ENCODE measurements around the gene C2CD4C.
"Not testable (repeated sequence)": the region's sequence is repeated elsewhere in the genome, so short reads cannot be mapped to it uniquely, and the experiment has no call there.

C2CD4C gene

DNA sequence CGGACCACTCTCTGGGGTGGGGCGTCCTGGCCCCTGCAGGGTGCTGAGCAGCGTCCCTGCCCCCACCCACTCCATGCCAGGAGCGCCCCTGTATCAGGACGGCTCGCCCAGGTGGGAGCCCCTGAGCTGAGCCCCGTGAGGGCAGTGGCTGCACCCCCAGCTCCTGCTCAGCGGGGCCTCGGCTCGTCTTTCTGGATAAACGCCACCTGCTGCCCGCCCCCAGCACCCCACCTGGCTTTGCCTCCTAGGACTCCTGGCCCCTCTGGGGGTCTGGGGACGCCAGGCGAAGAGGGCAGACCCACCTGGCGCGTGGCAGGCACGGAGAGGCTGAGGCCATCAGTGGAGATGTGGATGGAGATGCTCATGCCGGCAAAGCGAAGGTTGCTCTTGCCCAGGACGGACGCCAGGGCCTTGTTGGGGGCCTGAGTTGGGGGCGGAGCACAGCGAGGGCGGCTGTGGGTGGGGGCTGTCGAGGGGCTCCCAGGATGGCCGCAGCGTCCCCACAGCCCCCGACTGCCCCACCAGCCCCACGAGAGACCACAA is 29.5 kb upstream of the C2CD4C start:
- DNase-seq: no peak

DNA sequence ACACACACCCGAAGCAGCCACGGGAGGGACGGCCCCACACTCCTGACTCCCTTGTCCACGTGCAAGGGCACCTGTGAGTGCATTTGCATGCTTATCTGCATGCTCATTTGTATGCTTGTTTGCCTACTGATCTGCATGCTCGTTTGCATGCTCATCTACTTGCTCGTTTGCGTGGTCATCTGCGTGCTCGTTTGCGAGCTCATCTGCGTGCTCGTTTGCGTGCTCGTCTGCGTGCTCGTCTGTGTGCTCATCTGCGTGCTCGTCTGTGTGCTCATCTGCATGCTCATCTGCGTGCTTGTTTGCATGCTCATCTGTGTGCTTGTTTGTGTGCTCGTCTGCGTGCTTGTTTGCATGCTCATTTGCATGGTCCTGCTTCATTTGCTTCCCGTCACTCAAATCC is 28.1 kb upstream of the C2CD4C start:
- no peak for DNase-seq

DNA sequence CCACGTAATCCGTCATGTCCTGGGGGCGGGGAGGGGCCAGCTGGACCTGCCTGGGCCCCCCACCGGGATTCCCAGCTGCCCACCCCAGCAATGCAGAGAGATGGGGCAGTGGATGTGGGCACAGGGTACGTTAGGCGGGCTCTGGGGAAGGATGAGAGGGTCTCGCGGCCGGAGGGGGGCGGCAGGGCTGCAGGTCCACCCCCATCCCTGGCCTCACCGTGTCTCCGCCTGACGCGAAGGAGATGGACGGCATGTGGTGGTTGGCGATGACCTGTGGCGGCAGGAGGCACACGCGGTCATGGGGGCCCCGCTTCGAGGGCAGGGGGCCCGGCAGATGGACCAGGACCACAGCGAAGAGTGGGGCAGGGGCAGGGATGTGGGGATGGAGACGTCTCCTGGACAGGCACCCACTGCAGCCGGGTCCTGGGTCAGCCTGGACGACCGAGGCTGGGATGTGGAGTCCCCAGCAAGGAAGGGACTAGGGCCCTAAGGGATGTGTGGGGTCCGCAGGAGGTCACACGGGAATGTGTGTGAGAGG is 27.5 kb upstream of the C2CD4C start:
- no peak for DNase-seq

DNA sequence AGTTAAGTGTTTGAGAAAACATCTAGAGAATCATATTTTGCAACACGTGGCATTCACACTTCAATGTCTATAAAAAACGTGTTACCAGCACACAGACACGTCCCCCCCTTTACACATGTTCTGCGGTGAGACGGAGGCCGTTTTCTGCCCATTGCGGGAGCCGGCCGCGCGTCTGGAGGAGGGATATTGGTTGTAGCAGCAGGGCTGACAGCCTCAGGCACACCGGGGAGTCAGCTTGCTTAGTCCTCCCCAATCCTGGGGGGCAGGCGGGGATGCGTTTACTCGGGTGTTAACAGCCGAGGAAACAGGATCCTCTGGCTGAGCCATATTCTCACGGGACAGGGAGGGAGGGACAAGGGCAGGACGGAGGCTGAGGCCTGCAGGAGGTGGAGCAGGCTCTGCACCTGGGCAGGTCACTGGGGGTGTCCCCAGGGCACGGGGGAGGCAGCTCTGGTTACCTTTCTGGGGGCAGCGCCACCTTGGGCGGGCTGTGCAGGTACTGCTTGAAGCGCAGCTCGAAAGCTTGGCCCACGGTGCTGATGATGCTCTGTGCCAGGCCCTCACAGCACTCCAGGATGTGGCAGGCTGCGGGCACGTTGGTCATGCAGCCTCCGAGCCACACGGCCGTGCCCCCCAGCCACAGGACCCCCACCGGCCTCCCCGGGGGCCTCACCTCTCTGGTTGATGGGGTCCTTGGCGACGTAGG is 26.9 kb upstream of the C2CD4C start:
- DNase-seq: no peak

DNA sequence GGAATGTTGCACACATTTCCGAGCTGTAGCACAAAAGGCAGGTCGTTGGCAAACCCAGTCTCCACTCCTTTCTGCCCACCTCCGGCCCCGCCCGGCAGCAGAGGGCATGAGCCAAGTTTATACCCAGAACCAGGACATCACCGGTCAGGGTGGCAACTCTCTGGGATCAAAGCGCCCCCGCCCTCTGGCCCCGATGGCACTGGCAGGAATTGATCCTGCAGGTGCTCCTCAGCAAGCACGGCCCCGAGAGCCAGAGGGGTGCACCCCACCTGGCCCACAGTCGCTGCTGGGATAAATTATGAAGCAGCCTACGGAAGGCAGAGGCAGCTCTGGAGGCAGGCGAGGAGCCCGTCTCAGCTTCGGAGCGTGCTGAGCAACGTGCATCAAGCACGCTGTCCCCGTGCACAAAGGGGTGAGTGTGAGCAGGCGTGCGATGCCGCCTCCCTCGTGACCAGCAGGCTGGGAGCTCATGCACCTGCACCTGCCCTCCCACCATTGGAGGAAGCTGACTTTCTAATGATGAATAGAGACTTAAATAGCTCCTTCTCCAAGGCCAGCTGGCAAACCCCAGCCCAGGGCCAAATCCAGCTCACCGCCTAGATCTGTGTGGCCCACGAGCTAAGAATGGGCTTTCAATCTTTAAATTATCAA is 26.2 kb upstream of the C2CD4C start:
- peak; percentile 29 for DNase-seq

DNA sequence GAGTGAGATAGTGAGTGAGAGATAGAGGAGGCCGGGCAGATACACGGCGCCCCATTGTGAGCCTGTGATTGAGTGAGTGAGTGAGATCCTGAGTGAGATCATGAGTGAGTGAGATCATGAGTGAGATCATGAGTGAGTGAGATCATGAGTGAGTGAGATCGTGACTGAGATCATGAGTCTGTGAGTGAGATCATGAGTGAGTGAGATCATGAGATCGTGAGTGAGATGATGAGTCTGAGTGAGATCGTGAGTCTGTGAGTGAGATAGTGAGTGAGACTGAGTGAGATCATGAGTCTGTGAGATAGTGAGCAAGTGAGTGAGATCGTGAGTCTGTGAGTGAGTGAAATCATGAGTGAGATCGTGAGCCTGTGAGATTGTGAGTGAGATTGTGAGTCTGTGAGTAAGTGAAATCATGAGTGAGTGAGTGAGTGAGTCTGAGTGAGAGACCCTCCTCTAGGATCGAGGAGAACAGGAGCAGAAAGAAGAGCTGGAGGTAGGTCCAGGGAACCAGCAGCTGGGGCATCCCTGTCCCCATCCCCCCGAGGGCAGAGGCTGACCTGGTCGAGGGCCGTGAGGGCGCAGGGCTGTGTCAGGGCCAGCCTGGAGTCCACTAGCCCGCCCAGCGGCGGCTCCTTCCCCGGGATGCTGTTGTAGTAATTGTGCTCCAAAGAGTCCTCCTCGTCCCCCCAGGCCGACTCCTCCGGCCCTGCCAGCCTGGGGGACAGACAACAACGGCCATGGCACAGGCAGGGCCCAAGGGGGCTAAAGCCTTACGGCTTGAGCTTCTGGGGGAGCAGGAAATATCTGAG is 25.4 kb upstream of the C2CD4C start:
- DNase-seq: no peak

DNA sequence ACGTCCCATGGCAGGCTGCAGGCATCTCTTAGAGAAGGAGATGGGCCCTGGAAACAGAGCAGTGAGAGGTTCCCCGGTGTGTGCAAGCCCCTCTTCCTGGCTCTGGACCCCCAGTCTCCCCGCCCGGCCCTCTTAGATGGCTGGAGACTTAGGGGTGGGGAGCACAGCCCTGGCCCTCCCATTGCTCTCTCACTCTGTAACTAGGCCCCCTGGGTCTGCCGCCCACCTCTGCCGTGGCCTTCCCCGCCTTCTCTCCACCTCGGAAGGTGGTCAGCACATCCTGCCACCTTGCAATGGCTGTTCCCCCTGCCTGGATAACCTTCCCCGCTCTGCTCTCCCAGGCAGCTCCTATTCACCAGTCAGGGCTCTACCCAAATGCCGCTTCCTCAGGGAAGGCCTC is 21.8 kb upstream of the C2CD4C start:
- no peak for DNase-seq

DNA sequence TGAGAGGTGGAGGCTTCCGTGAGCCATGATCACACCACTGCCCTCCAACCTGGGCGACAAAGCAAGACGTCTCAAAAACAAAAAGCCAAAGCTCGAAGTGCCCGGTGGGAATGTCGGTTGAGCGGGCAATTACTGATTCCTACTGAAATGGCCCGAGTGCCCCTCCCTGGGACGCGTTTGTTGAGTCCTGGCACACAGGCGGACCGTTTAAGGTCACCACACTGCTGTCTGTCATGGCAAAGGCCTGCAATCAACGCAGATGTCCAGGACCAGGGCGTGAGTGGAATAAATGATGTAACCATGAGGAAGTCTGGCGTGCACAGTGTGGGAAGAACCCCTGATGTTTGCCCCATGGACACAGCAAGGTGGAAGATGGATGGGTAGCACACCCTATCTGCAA is 19.2 kb upstream of the C2CD4C start:
- DNase-seq: no peak

DNA sequence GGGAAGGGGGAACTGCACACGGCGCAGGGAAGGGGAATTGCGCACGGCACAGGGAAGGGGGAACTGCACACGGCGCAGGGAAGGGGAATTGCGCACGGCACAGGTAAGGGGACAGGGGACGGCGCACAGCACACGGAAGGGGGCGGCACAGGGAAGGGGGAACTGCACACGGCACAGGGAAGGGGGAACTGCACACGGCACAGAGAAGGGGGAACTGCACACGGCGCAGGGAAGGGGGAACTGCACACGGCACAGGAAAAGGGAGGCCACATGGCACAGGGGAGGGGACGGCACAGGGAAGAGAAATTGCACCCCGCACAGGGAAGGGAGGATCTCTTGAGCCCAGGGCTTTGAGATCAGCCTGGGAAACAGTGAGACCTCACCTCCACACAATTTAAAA is 18.7 kb upstream of the C2CD4C start:
- DNase-seq: not testable (repeated sequence)

DNA sequence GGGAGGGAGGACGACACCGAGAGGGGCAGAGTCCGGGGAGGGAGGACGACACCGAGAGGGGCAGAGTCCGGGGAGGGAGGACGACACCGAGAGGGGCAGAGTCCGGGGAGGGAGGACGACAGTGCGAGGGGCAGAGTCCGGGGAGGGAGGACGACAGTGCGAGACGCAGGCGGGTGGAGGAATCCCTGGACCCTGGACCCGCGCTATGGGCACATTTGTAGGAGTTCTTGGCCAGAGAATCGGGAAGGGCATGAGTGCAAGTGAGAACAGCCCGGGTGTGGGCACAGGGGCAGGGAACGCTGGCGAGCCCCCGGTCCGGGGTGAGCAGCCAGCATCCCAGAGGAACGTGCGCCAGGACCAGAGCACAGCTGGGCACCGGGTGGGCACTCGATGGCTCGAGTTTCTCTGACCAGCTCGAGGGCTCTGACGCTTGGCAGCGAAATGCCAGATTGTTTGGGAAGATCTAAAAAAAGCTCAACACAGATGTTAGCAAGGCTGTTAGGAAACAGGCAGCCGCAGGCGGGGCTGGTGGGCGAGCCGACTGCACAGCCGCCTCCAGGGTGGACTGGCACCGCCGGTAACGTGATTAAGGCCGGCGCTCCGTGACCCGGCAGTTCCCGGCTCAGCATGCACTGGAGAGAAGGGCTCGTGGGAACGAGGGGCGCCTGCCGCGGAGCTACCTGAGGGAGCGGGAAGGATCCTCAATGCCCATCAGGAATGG is 17.9 kb upstream of the C2CD4C start:
- DNase-seq: no peak

DNA sequence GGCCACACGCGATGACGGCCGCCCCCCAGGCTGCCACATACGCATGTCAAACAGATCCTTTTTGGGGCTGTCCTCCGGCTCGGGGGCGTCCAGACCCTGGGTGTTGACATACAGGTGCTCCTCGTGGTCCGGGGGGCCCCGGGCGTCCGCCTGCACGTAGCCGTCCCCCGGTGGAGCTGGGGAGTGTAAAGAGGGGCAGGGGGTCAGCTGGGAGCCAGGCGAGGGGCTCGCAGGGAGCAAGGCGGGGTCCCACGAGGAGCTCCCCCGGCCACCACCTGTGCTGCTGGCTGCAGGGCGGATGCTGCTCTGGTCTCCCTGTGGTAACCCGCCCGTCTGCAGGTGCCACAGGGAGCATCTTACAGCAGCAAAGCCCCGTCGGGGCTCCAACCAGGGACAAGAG is 16.1 kb upstream of the C2CD4C start:
- DNase-seq: no peak

DNA sequence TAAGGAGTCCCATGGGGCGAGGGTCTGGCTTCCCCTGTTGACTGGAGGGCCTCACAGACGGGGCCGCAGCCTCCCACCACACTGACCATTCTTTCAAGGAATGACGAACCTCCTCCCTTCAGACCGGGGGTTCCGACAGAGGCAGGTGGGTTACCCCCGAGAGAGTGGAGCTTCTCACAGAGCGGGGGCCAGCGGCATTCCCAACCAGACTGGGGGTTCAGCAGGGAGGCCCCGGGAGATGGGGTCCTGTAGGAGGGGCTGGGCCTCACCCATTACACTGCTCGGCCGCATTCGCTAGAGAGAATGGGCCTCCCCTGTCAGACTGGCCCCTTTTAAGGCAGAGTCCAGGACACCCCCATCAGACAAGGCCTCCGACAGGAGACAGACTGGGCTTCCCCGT is 15.6 kb upstream of the C2CD4C start:
- no peak for DNase-seq

DNA sequence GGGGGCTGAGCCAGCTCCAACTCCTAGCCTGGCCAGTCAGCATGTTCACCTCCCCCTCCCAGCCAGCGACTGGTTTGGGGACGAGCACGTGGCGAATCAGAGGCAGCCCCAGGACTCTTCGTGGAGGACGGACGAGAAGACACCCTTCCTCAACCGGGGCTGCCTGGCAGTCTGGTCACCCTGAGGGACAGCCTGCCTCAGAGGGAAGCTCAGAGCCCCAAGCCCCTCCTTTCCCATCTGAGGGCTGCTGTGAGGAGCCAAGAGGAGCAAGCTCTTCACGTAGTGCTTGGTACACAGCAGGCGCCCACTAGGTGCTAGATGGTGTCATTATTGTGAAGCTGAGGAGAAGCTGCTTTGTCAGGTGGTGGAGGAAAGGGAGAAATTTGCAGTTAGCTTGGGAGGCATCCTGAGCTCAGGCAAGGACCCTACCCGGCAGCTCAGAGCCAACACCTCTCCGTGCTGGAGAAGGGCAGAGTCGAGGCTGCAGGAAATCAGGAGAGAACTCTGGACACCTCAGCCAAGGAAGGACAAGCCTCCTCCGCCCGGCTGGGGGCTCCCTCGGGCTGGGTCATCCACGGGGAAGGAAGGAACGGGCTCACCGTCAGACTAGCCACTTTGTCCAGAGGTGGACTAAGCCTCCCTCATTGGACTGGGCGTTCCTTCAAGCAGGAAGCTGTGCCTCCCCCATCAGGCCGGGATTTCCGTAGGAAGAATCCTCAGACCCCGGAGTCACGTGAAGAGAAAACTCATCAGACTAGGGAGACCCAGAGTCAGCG is 14.9 kb upstream of the C2CD4C start:
- DNase-seq: no peak

DNA sequence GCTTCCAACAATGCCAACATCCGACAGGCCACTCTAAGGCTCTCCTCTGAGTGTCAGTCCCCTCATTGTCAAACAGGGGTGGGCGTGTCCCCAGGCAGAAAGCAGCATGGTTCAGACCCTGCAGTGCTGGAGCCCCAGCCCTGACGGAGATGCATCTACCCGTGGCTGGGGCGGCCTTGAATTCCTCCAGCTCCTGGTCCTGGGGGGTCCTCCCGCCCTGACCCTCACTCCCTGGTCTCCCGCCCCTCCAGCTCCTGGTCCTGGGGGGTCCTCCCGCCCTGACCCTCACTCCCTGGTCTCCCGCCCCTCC is 13.9 kb upstream of the C2CD4C start:
- not testable (repeated sequence) for DNase-seq

DNA sequence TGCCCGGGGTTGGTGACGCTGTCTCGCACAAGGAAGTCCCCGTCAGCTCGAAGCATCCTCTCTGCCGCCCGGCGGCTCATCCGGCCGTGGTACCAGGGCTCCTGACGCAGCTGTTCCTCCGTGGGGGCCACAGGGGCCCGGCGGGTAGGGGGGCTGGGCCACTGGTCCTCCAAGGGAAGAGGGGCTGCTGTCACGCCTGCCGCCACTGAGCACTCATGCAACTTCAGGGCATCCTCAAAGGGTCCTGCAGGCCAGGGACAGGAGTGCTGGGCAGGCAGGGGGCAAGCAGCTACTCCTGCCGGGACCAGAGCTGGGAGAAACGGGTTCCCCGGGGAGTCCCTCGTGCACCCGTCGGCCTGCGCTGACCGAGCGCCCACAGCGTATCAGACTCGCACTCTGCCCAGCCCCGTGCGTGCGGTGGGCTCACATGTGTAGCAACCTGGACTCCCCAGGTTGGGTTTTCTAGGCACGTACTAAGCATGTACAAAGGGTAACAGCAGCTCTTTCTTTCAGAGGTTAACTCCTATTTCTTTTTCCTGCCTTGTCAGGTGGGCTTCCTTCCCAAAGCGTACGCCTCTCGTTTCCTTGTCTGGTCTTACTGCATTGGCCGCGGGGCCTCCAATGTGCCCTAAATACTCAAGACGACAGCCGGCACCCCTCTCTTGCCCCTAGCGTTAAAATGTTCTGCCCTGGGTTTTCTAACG is 13.4 kb upstream of the C2CD4C start:
- DNase-seq: peak; percentile 40

DNA sequence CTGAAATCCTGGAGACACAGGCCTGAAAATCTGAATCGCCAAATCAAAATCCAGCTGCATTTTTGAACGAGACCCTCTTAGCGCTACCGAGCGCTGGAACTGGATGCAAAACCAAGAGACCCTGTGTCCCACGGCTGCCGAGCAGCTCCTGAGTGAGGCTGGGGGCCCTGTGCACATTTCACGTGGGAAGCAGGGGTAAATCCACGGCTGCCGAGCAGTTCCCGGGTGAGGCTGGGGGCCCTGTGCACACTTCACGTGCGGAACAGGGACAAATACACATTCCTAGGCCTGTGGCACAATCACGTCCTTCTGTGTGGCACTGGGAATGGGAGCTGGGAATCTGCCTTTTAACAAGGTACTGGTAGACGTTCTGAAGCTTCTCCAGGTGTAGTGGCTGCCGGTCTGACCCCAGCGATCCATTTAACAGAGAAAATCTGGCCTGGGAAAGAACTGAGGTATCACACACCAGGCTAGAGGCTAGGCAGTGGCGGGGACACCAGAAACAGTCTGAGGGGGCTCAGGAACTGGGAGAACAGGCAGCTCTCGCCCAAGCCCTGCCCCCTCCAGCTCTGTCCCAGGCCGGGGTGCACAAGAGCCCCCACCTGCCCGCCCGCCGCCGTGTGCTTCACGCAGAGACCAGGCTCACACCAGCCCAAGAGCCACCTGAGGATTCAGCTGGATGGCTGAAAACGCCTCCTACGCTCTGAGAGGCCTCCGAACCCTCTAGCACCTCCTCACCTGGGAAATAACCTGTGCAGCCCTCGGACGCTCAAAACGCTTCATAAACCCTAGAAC is 11.0 kb upstream of the C2CD4C start:
- DNase-seq: no peak

DNA sequence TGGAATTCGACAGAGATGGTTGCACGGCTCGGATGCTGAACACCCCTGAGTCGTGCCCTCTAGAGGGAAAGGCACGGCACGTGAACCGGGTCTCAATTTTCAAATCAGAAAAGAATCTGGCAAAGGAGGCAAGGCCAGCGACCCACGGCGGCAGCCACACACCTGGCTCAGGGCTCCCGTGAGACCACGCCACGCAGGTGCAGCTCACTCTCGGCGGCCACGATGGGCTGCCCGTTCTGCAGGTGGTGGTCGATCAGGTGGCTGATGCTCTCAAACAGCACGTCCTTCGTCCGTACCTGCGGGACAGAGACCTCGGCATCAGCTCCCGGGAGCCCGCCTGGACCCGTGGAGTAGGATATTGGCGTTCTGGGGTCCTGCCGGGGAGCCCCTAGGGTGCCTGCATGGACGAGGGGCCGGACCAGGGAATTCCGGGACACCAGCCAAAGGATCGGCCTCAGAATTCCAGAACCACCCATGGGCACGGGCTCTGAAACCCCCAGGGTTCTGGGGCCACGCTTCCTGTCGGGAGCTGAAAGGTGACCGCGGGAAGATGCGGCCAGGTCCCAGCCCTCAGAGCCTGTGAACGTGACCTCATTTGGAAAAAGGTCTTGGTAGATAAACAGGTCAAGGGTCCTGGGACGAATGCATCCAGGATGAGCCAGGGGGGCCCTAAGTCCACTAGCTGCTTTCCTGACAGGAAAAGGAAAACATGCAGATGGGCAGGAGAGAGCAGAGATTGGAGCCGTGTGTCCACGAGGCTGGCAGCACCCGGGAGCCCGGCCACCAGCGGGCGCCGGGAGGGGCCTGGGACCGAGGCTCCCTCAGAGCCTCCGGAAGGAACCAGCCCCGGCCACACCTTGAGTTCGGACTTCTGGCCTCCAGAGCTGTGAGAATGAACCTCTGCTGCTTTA is 10.1 kb upstream of the C2CD4C start:
- no peak for DNase-seq

DNA sequence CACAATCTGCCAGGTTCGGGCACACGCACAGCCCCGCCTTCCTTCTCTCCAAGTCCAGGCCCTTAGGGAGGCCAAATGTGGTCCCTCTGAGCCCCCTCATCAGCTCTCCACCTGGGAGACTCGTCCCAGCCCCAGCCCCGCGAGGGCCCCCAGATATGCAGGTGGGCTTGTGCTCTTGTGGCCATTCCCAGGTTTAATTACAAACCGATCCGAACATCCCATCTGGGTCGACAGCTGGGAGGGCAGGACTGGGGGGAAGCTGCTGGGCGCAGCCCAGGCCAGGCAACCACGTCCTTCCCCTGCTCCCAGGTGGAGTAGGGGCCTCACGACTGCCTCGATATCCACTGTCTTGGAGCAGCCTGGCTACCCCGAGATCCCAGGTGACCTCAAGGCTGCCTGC is 7.5 kb upstream of the C2CD4C start:
- no peak for DNase-seq

DNA sequence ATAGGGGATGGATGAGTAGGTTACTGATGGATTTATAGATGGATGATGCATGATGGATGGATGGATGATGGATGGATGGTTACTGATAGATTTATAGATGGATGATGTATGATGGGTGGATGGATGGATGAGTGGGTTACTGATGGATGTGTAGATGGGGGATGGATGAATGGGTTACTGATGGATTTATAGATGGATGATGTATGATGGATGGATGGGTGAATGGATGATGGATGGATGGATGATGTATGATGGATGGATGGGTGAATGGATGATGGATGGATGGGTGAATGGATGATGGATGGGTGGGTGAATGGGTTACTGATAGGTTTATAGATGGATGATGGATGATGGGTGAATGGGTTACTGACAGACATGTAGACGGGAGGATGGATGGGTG is 6.3 kb upstream of the C2CD4C start:
- no peak for DNase-seq

Data from DMS53 (cell line).